Smooth muscle cell (in vitro differentiated cells): ENCODE results near the gene SPIRE2. TPM values are rescaled to one million over a fixed set of nuclear protein-coding genes. Genes with fewer than 3 reads are reported as not detected.

Experiments
- DNase-seq: peaks from one replicate; lab custom pipeline; 2025; ENCODE audit not compliant: unreplicated experiment; lab: John Stamatoyannopoulos, UW
- H2AFZ ChIP-seq: fragments of 200-600 bp; sonication (generic); 2 replicates; pipeline ENCODE4 v1.6.0; 2016; ENCODE audit warnings: antibody characterized with exemption, low read depth, mild to moderate bottlenecking
- H3F3A ChIP-seq: fragments of 200-600 bp; sonication (generic); 2 replicates; pipeline ENCODE4 v1.6.0; 2017; ENCODE audit warnings: antibody characterized with exemption, low read depth
- H3K27ac ChIP-seq: fragments of 200-600 bp; sonication (generic); 2 replicates; pipeline ENCODE4 v1.5.1; 2016; ENCODE audit warnings: low read depth, mild to moderate bottlenecking
- H3K27me3 ChIP-seq: fragments of 200-600 bp; sonication (generic); 2 replicates; pipeline ENCODE4 v1.6.1; 2016; ENCODE audit warnings: low read depth, mild to moderate bottlenecking
- H3K36me3 ChIP-seq: fragments of 200-600 bp; sonication (generic); 2 replicates; pipeline ENCODE4 v1.5.1; 2016; ENCODE audit warnings: low read depth
- H3K4me1 ChIP-seq: fragments of 200-600 bp; sonication (generic); 2 replicates; pipeline ENCODE4 v1.5.1; 2016; ENCODE audit warnings: low read depth
- H3K4me2 ChIP-seq: fragments of 200-600 bp; sonication (generic); 2 replicates; pipeline ENCODE4 v1.6.0; 2016; ENCODE audit warnings: mild to moderate bottlenecking
- H3K4me3 ChIP-seq: fragments of 200-600 bp; sonication (generic); 2 replicates; pipeline ENCODE4 v1.5.1; 2016; ENCODE audit warnings: mild to moderate bottlenecking
- H3K79me2 ChIP-seq: fragments of 200-600 bp; sonication (generic); 2 replicates; pipeline ENCODE4 v1.6.0; 2016; ENCODE audit warnings: low read depth, mild to moderate bottlenecking
- H3K9ac ChIP-seq: fragments of 200-600 bp; sonication (generic); 2 replicates; pipeline ENCODE4 v1.6.0; 2016; ENCODE audit warnings: low read depth
- H3K9me3 ChIP-seq: fragments of 200-600 bp; sonication (generic); replicated peaks from 2 replicates; pipeline ENCODE4 v1.5.1; 2016; ENCODE audit warnings: low read depth
- H4K20me1 ChIP-seq: fragments of 200-600 bp; sonication (generic); 2 replicates; pipeline ENCODE4 v1.6.0; 2016; ENCODE audit warnings: low read depth
- CTCF ChIP-seq: fragments of 200-600 bp; sonication (generic); IDR thresholded peaks from 2 replicates; pipeline ENCODE4 v1.5.1; 2017; ENCODE audit warnings: borderline replicate concordance, mild to moderate bottlenecking, antibody characterized with exemption; ENCODE audit not compliant: insufficient read depth, poor library complexity, severe bottlenecking
- WGBS: methylation state at CpG from one replicate; pipeline ENCODE4 v1.1.7; 2016; ENCODE audit warnings: low lambda C conversion rate; 5-methylcytosine and 5-hydroxymethylcytosine counted together
- polyA plus RNA-seq: library from polyadenylated mRNA; unstranded; fragments of >200 nt; fragmentation: Nextera tagmentation; extraction: Ambion mirVana; gene quantifications from 2 replicates; pipeline ENCODE4 v1.2.1, GENCODE V29; 2016
- total RNA-seq: library from RNA; depleted of rRNA; stranded (reverse); fragments of >200 nt; gene quantifications from 2 replicates; pipeline ENCODE4 v1.2.3, GENCODE V29; 2014

SPIRE2 gene
- total and polyA plus RNA-seq, 2 experiments from 2014 or later = 1.1 to 1.4 TPM

- Histone ChIP-seq H3K27ac (no peak overlapping the region), H3K4me3 (no peak overlapping the region), H2AFZ (no peak overlapping the region), H4K20me1 (no peaks in the 10 kb centered on the region), H3F3A (no peaks in the 10 kb centered on the region), H3K4me1 (no peaks in the 10 kb centered on the region), H3K27me3 (no peaks in the 10 kb centered on the region), H3K36me3 (no peaks in the 10 kb centered on the region), H3K4me2 (no peak overlapping the region), H3K79me2 (no peaks in the 10 kb centered on the region), H3K9me3 (no peaks in the 10 kb centered on the region), H3K9ac (no peak overlapping the region)
- no peak for TF ChIP-seq CTCF
- DNase-seq = no peak
- 85% methylated on average over 14 of the region's 14 CpGs for WGBS
Measured at GRCh38 chr16:89847940-89848297, 19.6 kb downstream of the SPIRE2 start.

GRCh38 chr16:89848974-89849373 lies 20.7 kb downstream of the SPIRE2 start:
- no peak overlapping the region for H3K4me3 ChIP-seq
- H3K9me3 ChIP-seq = no peaks in the 10 kb centered on the region
- no peak overlapping the region for H3K9ac ChIP-seq
- no peak overlapping the region for H3K27ac ChIP-seq
- H3K36me3 ChIP-seq = no peaks in the 10 kb centered on the region
- no peaks in the 10 kb centered on the region for H3K27me3 ChIP-seq
- no peak overlapping the region for H2AFZ ChIP-seq
- H3F3A ChIP-seq = no peaks in the 10 kb centered on the region
- 89% methylated on average over 11 of the region's 11 CpGs for WGBS
- no peaks in the 10 kb centered on the region for H3K79me2 ChIP-seq
- no peak for TF ChIP-seq CTCF
- no peak for DNase-seq
- H3K4me2 ChIP-seq = no peak overlapping the region
- no peaks in the 10 kb centered on the region for H3K4me1 ChIP-seq
- H4K20me1 ChIP-seq = no peaks in the 10 kb centered on the region

GRCh38 chr16:89853306-89853993 lies 25.2 kb downstream of the SPIRE2 start:
- Histone ChIP-seq H3K4me2 (no peak overlapping the region), H3K36me3 (no peaks in the 10 kb centered on the region), H3F3A (no peaks in the 10 kb centered on the region), H2AFZ (no peak overlapping the region), H3K79me2 (no peaks in the 10 kb centered on the region), H3K27ac (no peak overlapping the region), H4K20me1 (no peaks in the 10 kb centered on the region), H3K4me3 (no peak overlapping the region), H3K27me3 (no peaks in the 10 kb centered on the region), H3K4me1 (no peaks in the 10 kb centered on the region), H3K9me3 (no peaks in the 10 kb centered on the region), H3K9ac (no peak overlapping the region)
- no peak for TF ChIP-seq CTCF
- no peak for DNase-seq
- 94% methylated on average over 20 of the region's 21 CpGs for WGBS

GRCh38 chr16:89855301-89855945 lies 27.1 kb downstream of the SPIRE2 start:
- no peaks in the 10 kb centered on the region for H3K27me3 ChIP-seq

More at GRCh38 chr16:89855301-89855945, 27.1 kb downstream of the SPIRE2 start:
- no peaks in the 10 kb centered on the region for H3F3A ChIP-seq
- no peak for TF ChIP-seq CTCF
- WGBS = 97% methylated on average over 24 of the region's 26 CpGs
- no peaks in the 10 kb centered on the region for H3K4me1 ChIP-seq
- H3K4me2 ChIP-seq = no peak overlapping the region
- no peaks in the 10 kb centered on the region for H3K79me2 ChIP-seq
- no peak overlapping the region for H3K27ac ChIP-seq
- no peaks in the 10 kb centered on the region for H4K20me1 ChIP-seq
- no peak for DNase-seq
- H3K36me3 ChIP-seq = no peaks in the 10 kb centered on the region
- no peak overlapping the region for H3K9ac ChIP-seq
- no peak overlapping the region for H3K4me3 ChIP-seq
- H3K9me3 ChIP-seq = no peaks in the 10 kb centered on the region
- no peak overlapping the region for H2AFZ ChIP-seq
